Measurements from ENCODE around the gene GRB10. TPM values are rescaled to one million over a fixed set of nuclear protein-coding genes. Genes with fewer than 3 reads are reported as not detected.

The GRB10 gene
- total and polyA plus RNA-seq, 2 donors (not counting 3 experiments of a cell fraction or from before 2014, with no cell fraction given), result 43.7 to 240 TPM

- ChIA-PET POLR2A (no interaction called here), CTCF (interaction anchor here (0.7 kb wide), 1 partner anchor 576 kb away, joined by 3 read pairs; no protein-coding TSS in a partner anchor)
- Histone ChIP-seq H2AFZ (ENCODE audit: low read depth, low read length) (no peak overlapping the region), H3K27me3 (ENCODE audit: control insufficient read depth in 2 of 2, insufficient read depth in 2 of 2, low read length in 2 of 2) (peaks cover 0 to 10% of the 10 kb centered on the region in 2 experiments), H3K36me3 (ENCODE audit: control insufficient read depth in 2 of 2, extremely low read depth in 1 of 2, insufficient read depth in 2 of 2, low read length in 2 of 2) (no peaks in the 10 kb centered on the region), H3K9ac (replicated peaks; ENCODE audit: extremely low read depth, insufficient read depth, low read length) (no peak overlapping the region), H3K79me2 (ENCODE audit: control insufficient read depth, insufficient read depth, low read length) (no peaks in the 10 kb centered on the region), H3K27ac (ENCODE audit: insufficient read depth, low read depth, low read length) (no peak overlapping the region), H3K4me1 (ENCODE audit: control insufficient read depth, extremely low read depth, insufficient read depth, low read length) (no peaks in the 10 kb centered on the region), H3K9me3 (replicated peaks; ENCODE audit: control insufficient read depth, insufficient read depth, low read length) (no peaks in the 10 kb centered on the region), H3K9me1 (replicated peaks; ENCODE audit: control insufficient read depth, extremely low read depth, insufficient read depth, low read length) (no peaks in the 10 kb centered on the region), H4K20me1 (replicated peaks; ENCODE audit: control insufficient read depth, extremely low read depth, insufficient read depth, low read length) (no peaks in the 10 kb centered on the region), H3K4me2 (ENCODE audit: insufficient read depth, low read length) (no peak overlapping the region), H3K4me3 (replicated peaks in 1 of 3; ENCODE audit: insufficient read depth in 1 of 3, low read depth in 1 of 3, low read length in 3 of 3) (no peak overlapping the region)
- intact Hi-C loops (cut with micrococcal nuclease), result no loop called here
- TF ChIP-seq POLR2A (IDR thresholded peaks at IDR 0.05; ENCODE audit: low read depth, low read length), result no peak
- TF ChIP-seq MAX (IDR thresholded peaks at IDR 0.05; ENCODE audit: insufficient read depth, insufficient read length), result no peak
- TF ChIP-seq GATA2 (IDR thresholded peaks at IDR 0.05; ENCODE audit: insufficient read depth, insufficient read length, low read depth, low read length), result no peak
- no peak for TF ChIP-seq POLR2AphosphoS5 (IDR thresholded peaks at IDR 0.05; ENCODE audit: insufficient read depth, low read depth, low read length)
- no peak for TF ChIP-seq JUN (IDR thresholded peaks at IDR 0.05; ENCODE audit: borderline replicate concordance, insufficient read depth, insufficient read length, low read depth)
- TF ChIP-seq MYC (IDR thresholded peaks at IDR 0.05; ENCODE audit: low read depth, low read length), result no peak
- no peak for TF ChIP-seq EZH2 (IDR thresholded peaks at IDR 0.05; ENCODE audit: borderline replicate concordance, low read depth, low read length, severe bottlenecking)
- TF ChIP-seq FOS (IDR thresholded peaks at IDR 0.05; ENCODE audit: borderline replicate concordance, insufficient read depth, low read length), result no peak
- TF ChIP-seq CTCF (IDR thresholded peaks at IDR 0.05; ENCODE audit: extremely low read depth in 1 of 2, insufficient read depth in 1 of 2, low read depth in 1 of 2, low read length in 2 of 2), result no peak
- dilution Hi-C loops (cut with MboI; ENCODE audit: extremely low pct_ligation_motif_present, low sequenced_read_pairs), result no loop called here
- DNase-seq (ENCODE audit: low read depth, low spot score) (no peak), FAIRE-seq (no peak)
- no TSS peak for BruUV-seq (replicated peaks)
Measured at GRCh38 chr7:50565559-50565916, 217.2 kb downstream of the GRB10 start.

Data from endothelial cell of umbilical vein (primary cell).